GM19240 (cell line): ENCODE results near the gene TSPAN3.

ENCODE experiments used
- DNase-seq: peaks from one replicate; pipeline ENCODE4 v3.0.0; 2011; ENCODE audit warnings: low spot score; ENCODE audit not compliant: insufficient read length

The TSPAN3 gene

GRCh38 chr15:77070495-77071304, at the start of gene TSPAN3:
Gene TSPAN3, minus strand, starts transcription at chr15:77071109. Its CDS starts 155 bp downstream, at chr15:77070954.
- peak; percentile 93 for DNase-seq

DNA sequence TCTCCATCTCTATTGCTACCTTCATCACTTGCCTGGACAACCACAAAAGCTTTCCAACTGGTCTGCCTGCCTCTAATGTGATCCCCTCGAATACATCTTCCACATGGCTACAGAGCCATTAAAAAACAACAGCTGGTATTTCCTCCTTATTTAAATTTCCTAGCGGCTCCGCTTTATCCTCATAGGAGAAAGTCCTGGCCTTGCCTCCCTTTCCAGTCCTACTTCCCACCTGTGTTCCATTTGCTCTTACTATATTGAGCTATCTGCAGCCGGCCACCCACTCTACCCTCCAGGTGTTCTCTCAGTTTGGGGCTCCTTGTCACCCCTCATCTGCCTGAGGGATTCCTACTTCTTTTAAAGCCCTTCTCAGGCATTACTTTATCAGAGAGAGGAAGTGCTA, 49.7 kb upstream of the TSPAN3 start:
- no peak for DNase-seq

DNA sequence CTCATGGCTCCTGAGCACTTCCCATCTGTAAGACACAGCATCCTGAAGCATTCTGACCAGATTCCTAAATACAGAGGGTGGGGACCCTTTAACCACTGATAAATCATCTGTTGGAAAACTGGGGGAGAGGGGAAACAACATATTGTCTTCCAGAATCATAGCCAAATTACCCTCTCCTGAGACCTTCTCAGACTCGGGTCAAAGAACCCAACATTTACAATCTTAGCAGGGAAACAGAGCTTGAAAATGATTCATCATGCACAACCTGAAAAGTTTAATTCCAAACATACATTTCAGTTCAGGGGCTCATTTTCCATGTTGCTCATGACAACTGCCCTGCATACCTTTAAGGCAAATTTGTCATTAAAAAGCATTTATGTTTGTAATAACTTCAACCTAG, 48.5 kb upstream of the TSPAN3 start:
- DNase-seq, result no peak

DNA sequence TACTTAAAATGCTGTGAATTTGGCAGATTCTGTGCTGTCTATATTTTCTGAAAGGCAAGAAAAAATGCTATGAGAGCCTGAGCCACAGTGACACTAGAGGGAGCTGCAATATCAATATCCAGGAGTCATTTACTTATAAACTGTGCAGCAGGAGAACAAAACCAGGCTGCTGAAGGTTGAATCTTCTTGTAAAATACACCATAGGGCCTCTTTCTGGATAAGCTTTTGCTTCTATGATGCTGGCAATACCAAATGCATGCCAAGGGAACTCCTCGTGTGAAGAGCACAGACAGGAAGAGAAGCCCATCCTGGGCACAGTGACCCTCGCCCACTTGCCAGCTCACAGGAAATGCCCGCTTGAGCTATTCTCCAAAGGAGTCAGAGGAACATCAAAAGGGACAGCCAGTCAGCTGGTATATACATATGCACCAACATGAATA, 48.0 kb upstream of the TSPAN3 start:
- DNase-seq, result no peak

- no peak for DNase-seq
These were observed 44.3 kb upstream of the TSPAN3 start for GRCh38 chr15:77115179-77115578.

DNA sequence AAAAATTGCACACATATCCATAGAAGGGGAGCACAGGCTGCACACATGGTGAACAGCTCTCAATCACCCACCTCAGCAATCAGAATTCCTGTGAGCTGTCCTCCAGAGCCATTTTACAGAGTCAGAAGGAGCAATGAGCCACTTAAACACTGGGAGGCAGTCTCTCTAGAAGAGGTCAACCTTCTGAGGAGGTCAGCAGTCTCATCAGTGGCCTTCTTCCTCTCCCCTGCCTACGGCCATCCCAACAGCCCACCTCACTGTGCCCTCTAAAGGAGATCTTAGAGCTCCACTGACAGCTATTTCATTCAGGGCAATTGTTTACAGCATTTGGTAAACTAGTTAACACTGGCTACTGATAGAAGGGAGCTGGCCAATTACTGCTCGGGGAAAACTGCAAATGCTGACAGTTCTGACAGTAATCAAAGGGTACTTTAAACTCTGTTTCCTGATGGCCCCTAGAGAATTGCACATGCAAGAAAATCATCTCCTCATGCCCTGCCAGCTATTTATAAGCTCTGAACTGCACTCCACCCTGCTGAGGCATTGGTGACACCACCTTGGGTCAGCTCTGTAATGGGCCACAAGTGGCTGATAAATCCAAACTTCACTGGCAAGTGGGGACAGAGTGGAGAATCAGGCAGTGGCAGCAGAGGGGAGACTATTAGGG, 42.1 kb upstream of the TSPAN3 start:
- no peak for DNase-seq

DNA sequence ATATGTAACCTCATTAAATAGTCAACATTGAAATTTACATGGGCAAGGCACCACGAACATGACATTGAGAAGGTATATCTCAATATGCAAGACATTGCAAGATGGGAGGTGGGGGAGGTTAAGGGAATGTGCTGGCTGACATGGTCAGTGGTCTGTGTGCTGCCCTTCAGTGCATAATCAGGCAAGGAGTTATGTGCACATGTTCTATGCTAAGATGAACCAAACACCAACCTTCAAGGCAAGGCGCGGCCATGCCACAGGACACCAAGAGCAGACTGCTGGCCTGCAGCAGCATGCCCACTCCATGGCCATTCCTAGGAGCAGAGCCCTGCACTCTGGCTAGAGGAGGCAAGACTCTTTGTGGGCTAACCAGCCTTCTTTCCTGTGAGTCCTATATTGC, 40.9 kb upstream of the TSPAN3 start:
- DNase-seq, result no peak

- DNase-seq, result no peak
These were observed 36.8 kb upstream of the TSPAN3 start for GRCh38 chr15:77107531-77108355.

- no peak for DNase-seq
These were observed 36.2 kb upstream of the TSPAN3 start for GRCh38 chr15:77107068-77107467.

- DNase-seq, result no peak
These were observed 33.2 kb upstream of the TSPAN3 start for GRCh38 chr15:77104155-77104554.

DNA sequence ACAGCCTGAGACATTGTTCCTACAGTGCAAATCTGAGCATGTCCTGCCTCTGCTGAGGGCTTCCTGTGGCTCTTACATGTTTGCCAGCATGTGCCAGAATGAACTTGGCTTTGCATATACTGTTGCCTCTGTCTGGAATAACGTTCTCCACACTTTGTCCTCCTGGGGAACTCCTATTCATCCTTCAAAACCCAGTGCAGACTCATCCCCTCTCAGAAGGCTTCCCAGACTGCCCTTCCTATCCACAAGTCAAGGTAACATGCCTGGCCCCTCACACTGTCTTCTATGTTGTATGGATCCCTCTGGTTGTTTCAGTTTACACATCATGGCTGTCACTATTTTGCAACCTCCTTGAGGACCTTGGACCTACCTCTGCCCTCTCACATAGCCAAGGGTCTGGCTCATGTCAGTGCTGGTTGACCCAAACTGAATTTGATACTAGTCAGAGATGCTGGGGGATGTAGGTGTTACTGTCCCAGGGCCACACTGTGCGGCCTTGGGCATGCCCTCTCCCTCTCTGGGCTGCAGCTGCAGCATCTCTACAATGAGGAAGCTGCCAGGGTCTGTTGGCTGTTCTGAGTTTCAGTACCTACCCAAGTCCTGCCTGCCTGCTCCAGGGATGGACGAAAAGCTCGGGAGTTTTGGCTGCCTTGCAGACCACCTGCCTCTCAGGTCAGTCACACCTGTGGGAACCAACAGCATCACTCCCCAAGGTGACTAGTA, 29.0 kb upstream of the TSPAN3 start:
- DNase-seq, result no peak

GRCh38 chr15:77098572-77098971, 27.7 kb upstream of the TSPAN3 start:
- DNase-seq, result no peak

GRCh38 chr15:77097921-77098320, 27.0 kb upstream of the TSPAN3 start:
- no peak for DNase-seq

DNA sequence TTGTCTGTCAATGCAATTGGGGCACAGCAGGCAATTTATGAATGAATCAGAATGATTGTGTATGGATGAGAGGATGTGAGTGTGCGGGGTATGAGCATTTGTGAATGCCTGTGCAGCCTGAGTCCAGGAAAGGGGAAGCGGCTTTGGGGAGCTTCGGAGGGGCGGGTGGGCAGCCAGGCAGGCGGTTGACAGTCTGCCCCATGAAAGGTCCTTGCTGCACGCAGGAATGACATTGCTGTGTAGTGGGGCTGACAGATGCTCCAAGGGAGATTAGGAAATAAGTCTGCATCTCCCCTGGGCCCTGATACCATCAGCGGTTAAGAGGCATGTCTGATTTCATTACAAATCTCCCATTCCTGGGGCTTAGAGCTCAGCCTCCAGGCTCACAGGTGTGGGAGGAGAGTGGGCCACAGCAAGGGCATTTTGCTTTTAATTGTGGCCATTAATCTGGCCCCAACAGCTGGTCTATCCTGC, 26.4 kb upstream of the TSPAN3 start:
- no peak for DNase-seq

GRCh38 chr15:77096541-77096940, 25.6 kb upstream of the TSPAN3 start:
- no peak for DNase-seq

- DNase-seq, result no peak
These were observed 25.2 kb upstream of the TSPAN3 start for GRCh38 chr15:77096138-77096537.

DNA sequence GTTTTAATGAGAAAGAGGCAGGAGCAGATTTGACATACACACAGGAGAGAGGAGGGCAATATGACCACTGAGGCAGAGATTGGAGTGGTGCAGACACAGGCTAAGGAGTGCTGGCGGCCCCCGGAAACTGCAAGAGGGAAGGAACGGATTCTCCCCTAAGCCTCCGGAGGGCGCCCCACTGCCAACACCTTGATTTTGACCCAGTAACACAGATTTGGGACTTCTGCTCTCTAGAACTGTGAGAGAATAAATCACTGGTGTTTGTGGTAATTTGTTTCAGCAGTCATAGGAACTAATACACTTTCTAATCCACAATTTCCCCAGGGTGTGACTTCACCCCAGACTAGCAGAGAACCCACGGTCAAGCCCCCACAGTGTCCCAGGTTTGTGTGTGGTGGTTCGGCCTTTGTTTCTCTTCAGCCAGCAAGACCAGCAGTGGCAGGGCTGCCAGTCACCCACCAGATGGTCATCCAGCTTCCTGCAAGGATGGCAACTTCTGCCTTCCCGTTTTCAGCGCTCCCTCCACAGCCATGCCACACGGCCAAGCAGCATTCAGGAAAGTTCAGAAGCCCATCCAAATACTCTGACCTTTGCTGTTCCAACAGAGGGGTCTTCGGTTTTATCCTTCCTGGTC, 23.6 kb upstream of the TSPAN3 start:
- DNase-seq, result no peak

DNA sequence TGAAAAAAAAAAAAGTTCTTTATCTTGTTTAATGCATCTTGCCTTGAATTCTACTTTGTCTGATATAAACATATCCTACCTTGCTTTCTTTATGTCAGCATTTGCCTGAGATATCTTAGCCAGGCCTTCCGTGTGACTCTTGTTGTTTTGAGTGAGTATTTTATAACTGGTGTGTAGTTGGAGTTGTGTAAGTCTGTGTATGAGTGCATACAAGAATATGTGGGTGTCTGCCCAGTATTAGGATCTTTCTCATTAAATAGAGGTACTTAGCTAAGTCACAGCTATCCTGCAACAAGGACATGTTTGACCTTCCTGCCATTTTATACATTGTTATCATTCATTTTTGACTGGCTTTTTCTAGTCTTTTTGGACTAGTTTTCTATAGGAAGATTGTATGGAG, 22.5 kb upstream of the TSPAN3 start:
- no peak for DNase-seq

DNA sequence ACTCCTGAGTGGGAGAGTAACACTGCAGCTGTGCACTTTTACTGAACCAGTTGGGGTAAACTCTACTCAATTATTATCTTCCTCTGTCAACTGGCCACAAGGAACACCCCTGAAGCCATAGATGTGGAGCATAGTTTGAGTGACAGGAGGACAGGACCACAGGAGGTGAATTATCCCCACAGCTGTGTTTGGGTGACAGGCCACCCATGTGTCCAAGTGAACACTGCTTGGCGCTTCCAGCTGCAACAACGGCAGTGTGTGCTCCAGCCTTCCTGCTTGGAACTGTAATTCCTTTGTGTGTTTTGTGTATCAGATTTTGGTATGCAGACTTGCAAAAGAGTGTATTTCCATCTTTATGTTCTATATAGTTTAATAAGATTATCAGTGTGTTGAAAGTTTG, 20.2 kb upstream of the TSPAN3 start:
- no peak for DNase-seq

DNA sequence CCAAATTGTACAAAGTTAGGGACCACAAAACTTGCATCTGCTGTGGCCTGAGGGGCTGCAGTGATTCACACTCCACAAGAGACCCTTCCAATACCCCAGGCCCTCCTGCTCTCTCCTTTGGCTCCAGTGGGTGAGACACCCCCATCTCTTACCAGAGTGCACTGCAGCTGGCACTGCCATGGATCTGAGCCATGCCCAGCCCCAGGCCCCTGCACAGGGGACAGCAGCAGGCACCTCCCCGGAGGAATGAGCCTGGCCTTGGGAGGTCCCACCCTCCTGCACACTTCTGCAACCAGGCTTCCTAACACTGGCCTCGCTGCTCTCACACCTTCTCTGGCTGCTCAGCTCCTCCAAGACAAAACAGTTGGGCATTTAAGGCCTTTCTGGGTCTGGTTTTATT, 16.3 kb upstream of the TSPAN3 start:
- no peak for DNase-seq

- no peak for DNase-seq
These were observed 14.4 kb upstream of the TSPAN3 start for GRCh38 chr15:77085297-77085696.
